ENCODE results near the gene CATSPER3.

GRCh38 chr5:135059000-135059923 is 91.6 kb downstream of the CATSPER3 start:
- TF ChIP-seq CTCF (IDR thresholded peaks at IDR 0.05; ENCODE audit: low read length) (no peak), EZH2 (optimal IDR thresholded peaks at IDR 0.05; ENCODE audit: low read depth, low read length) (no peak), EZH2phosphoT487 (IDR thresholded peaks at IDR 0.05; ENCODE audit: low read length) (no peak)

Measured in MM.1S (cell line).